Uterus (tissue), 2 donors: ENCODE measurements around the gene FARS2.

Experiments
- POLR2A ChIP-seq, 2 donors: fragments of 450-650 bp; IDR thresholded peaks; one replicate each; pipeline ENCODE4 v1.6.1; 2016; ENCODE audit warnings: antibody characterized with exemption in 2 of 2, mild to moderate bottlenecking in 1 of 2, moderate library complexity in 1 of 2
- TF ChIP-seq, protein P1 (sequence below), 4 experiments: fragments of 200-600 bp in 2 of 4; fragments of 450-650 bp in 2 of 4; sonication (generic) in 2 of 4; IDR thresholded peaks; one replicate each; pipeline ENCODE4 v1.5.1; 2016 to 2019; ENCODE audit warnings: antibody characterized with exemption in 4 of 4, mild to moderate bottlenecking in 2 of 4, moderate library complexity in 1 of 4

DNA sequence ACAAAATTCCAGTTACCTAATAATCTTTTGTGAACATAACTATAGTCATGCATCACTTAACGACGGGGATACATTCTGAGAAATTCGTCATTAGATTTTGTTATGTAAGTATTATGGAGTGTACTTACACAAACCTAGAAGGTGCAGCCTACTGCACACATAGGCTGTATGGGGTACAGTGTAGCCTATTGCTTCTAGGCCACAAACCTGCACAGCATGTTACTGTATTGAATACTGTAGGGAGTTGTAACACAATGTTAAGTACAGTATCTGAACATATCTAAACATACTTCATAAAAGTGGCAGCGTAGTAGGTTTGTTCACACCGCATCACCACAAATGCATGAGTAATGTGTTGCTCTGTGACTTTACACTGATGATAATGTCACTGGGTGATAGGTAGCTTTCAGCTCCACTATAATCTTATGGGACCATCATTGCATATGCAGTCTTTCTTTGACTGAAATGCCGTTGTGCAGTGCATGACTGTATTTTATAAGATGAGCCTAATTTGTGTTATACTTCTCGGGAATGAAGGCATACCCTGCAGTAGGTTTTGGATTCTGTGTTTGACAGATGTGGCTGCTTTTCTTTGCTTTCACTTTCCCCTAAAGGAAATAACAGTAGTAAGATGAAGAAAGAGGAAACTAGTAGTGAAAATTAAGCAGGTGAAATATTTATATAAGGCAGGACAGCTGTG is 365.6 kb downstream of the FARS2 start:
- TF ChIP-seq, protein P1, sequence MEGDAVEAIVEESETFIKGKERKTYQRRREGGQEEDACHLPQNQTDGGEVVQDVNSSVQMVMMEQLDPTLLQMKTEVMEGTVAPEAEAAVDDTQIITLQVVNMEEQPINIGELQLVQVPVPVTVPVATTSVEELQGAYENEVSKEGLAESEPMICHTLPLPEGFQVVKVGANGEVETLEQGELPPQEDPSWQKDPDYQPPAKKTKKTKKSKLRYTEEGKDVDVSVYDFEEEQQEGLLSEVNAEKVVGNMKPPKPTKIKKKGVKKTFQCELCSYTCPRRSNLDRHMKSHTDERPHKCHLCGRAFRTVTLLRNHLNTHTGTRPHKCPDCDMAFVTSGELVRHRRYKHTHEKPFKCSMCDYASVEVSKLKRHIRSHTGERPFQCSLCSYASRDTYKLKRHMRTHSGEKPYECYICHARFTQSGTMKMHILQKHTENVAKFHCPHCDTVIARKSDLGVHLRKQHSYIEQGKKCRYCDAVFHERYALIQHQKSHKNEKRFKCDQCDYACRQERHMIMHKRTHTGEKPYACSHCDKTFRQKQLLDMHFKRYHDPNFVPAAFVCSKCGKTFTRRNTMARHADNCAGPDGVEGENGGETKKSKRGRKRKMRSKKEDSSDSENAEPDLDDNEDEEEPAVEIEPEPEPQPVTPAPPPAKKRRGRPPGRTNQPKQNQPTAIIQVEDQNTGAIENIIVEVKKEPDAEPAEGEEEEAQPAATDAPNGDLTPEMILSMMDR (IDR thresholded peaks at IDR 0.05), result no peak
- TF ChIP-seq POLR2A (IDR thresholded peaks at IDR 0.05), result no peak
